HG03025 (cell line): ENCODE results near the gene ETS1.
A peak's percentile ranks its signal among the peaks of the same experiment; 100 is the strongest.

Experiments
- ATAC-seq: cut with Tn5 transposase; IDR thresholded peaks from one replicate; pipeline ENCODE4 v1.9.1; 2021; ENCODE audit warnings: mild to moderate bottlenecking, moderate library complexity; ENCODE audit not compliant: unreplicated experiment, low FRiP score

Gene ETS1

GRCh38 chr11:128596250-128596649 is 8.9 kb upstream of the ETS1 start:
- ATAC-seq = no peak

DNA sequence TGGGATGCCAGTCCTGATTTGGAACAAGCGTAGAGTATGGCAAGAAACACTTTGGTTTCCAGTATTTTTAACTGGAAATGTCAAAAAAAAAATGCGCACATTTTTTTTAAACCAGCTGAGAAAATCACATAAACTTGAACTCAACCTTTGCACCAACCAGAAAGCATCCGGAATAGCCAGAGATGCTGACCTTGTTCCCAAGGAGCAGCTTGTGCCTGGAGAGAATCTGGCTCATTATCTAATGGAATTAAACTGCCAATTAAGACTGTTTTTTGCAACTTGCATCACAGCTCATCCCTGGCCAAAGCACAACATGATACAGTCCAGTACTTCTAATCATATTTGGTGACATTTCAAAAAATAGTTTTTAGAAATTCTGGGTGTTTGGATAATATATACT is 8.4 kb upstream of the ETS1 start:
- no peak for ATAC-seq

- ATAC-seq = no peak
Observed at GRCh38 chr11:128595221-128595620, 7.9 kb upstream of the ETS1 start.

DNA sequence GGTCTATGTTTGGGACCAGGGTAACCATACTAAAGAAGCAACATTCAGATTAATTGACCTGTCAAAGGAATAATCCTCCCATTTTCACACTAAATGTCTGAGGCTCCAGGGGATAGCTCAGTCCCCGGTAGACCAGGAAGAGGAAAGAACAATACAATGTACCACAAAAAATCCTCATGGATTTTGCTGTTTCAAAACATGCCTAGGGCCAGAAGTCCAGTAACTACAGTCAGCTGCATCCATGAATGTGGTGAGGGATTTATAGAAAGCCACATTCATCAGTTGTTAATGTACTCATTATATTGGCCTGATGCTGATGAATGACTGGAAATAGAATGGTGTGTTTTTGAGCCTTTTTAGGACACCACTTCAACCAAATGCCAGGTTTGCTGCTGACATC is 6.9 kb upstream of the ETS1 start:
- no peak for ATAC-seq

- ATAC-seq = no peak
Observed at GRCh38 chr11:128593281-128593680, 5.9 kb upstream of the ETS1 start.

- ATAC-seq = no peak
Observed at GRCh38 chr11:128592454-128592853, 5.1 kb upstream of the ETS1 start.

DNA sequence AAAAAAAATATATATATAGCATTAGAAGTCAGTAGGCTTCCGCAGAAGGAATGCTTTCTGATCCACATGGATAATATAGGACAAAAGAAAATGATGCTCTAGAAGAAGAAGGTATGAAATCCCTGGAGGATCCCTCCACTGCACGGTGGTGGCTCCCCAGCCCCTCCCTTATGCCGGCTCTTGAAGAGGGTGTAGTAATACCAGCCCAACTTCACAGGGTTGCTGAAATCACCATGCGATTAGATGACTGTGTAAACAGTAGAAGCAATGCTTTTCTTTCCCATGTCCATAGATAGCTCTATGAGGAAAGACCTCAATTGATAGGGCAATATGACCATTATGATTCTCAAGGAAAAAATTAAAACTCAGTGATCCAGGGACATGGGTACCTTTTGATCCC is 3.2 kb upstream of the ETS1 start:
- no peak for ATAC-seq

- ATAC-seq = no peak
Observed at GRCh38 chr11:128589998-128590397, 2.6 kb upstream of the ETS1 start.

- ATAC-seq = no peak
Observed at GRCh38 chr11:128588093-128588492, 735 bp upstream of the ETS1 start.

DNA sequence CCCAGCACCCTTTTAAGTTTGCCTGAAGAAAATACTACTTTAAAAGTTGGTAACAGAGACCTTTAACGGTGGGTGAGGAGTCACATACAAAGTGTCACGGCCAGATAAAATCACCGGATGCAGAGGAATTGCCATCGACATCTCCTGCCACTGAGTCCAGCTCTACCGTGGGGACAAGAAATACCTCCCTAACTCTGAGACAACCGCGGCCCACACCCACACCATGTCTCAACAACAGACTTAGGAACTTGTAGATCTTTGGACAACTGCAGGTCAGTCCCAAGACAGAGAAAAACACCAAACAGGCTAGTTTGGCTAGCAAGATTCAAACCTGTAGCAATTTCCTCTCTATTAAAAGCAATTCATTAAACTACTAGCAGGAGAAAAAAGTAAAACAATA is 669 bp downstream of the ETS1 start:
- no peak for ATAC-seq

DNA sequence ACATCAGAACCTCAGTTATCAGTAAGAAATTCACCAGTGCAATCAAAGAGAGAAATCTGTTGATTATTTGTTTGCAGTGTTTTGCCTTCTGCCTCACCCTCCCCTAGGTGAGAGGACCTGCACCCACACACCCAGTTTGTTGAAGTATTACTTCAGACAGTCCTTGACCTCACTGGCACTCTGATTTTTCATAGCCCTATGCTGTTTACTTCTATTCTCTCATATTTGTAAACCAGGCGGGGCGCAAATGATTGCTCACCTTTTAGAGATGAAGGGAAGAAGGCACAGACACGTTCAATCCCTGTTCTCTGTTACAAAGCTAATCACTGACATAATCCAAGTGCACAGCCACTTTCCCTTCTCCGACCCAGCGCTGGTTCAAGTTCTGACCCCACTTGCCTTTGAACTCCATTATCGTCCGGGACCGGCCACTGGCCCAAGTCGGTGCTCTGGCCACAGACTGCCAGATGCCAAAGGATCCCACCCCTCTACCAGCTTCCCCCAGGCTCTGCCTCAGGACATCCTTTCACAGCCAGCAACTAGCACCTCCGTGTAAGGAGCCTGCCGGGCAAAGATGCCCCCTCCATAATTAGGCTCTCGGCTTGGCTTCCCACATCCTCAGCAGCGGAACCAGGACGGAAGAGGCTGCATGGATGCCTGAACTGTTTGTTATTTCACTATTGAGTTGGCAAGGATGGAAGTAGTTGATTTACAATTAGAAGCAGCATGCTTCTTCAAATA is 1.7 kb downstream of the ETS1 start:
- ATAC-seq = no peak

GRCh38 chr11:128584253-128584652 is 3.1 kb downstream of the ETS1 start:
- no peak for ATAC-seq

DNA sequence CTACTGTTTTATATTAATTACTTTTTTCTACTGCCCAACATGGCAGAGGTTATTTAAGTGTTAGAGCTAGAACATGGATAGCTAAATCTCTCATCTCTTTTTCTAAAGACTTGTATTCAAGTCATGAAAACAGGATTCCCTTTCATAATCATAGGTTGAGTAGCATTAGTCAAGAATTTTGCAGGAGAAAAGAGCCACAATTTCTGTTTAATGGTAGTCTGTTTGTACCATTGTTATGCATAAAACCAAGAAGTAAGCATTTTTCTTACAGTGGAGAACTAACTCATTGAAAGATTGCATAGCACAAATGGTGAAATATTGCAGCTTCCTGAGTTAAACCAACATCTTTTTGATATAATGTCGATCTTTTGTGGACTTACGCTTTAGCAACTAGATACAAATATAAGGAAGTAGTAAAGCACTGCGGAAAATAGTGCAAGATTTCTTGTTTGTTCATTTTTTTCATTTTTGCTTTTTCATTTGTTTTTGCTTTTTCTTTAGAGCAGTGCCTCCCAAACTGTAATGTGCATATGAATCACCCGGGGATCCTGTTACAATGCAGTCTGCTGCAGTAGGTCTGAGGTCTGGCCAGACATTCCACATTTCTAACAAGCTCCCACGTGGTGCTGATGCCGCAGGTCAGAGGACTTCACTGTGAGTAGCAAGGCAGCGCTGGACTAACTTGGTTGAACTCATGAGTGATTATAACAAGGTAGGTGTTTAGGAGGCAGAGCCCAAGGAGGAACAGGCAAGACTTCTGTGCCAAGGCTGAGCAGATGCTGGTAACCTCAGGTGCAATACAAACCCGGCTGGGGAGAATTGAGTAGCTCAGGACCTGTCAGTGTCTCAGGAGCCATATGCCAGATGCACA is 4.6 kb downstream of the ETS1 start:
- no peak for ATAC-seq

GRCh38 chr11:128581561-128582272 is 5.6 kb downstream of the ETS1 start:
- no peak for ATAC-seq

- no peak for ATAC-seq
Observed at GRCh38 chr11:128580612-128581011, 6.7 kb downstream of the ETS1 start.

- ATAC-seq = peak; percentile 81
Observed at GRCh38 chr11:128579798-128580504, 7.4 kb downstream of the ETS1 start.

GRCh38 chr11:128576555-128576954 is 10.8 kb downstream of the ETS1 start:
- ATAC-seq = no peak

DNA sequence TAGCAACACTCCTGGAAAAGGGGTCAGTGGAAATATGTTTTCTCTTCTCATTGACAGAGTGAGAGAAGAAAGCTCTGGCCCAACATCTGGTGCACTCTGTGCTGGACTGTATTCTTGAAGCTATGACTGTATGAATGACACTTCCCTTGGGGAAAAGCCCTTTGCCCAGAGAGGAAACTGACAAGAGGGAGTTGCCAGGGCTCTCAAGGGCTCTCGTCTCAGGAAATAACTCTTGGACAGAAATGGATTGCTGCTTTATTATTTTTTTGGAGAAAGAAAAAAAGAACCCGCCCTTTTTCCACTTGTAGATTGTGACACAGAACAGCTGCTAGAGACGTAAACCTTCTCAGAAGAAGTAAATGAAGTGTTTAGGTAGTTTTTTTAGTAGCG is 11.4 kb downstream of the ETS1 start:
- ATAC-seq = no peak

DNA sequence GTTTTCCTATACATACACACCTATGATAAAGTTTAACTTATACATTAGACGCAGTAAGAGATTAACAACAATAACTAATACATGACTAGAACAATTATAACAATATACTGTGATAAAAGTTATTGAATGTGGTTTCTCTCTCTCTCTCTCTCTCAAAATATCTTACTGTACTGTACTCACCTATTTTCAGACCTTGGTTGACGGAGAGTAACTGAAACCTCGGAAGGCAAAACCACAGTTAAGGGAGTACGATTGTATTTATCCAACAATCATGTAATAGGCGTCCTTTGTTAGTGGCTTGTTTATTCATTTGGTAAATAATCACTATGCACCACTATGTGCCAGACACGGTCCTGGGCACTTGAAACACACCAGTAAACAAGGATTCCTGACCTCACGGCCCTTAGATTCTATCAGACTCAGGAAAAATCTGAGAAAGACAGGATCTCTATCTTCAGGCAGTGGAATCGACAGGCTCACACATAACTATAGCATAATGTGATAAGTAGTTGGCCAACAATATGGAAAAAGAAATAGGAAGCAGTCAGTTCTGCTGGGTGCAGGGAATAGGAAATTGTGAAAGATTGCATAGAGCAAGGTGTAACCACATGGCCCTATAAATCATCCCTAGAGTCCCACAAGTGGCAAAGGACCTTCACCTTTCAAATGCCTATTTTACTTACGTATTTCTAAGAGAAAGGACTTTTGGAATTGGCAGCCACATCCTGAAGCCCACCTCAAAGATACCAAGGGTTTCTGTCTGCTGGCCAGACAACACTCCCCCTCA is 12.0 kb downstream of the ETS1 start:
- no peak for ATAC-seq

DNA sequence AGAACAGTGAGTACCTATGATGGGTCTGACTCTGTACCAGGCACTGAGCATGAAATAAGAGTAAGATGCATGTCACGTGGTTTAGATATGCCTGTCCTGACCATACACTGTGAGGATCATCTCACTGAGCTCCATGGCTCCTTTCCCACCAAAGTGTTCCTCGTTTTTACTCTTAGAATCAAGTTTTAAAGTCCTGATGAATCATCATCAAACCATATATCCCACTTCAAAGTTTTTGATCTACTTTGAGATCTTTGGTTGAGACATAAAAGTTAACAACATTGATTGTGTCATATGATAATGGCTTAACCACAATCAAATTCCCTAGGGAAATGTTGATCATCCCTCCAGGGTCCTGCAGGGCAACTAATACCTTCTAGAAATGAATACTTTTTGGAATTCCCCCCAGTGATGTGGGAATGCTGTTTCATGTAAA is 12.8 kb downstream of the ETS1 start:
- no peak for ATAC-seq
